ENCODE data around the gene KCNQ1OT1. TPM values are rescaled to one million over a fixed set of nuclear protein-coding genes. Genes with fewer than 3 reads are reported as not detected.
A peak's percentile ranks its signal among the peaks of the same experiment; 100 is the strongest.

KCNQ1OT1 gene
- total RNA-seq, 1 donor from 2014 or later: 3.9 TPM

GRCh38 chr11:2667940-2668339 is 31.9 kb downstream of the KCNQ1OT1 start:
- H3K36me3 Mint-ChIP-seq (ENCODE audit: unreplicated experiment): peaks cover 13% of the 10 kb centered on the region
- H3K27me3 Mint-ChIP-seq (ENCODE audit: unreplicated experiment): no peaks in the 10 kb centered on the region
- no peak overlapping the region for H3K4me3 Mint-ChIP-seq (ENCODE audit: unreplicated experiment)
- no peaks in the 10 kb centered on the region for H3K4me1 Mint-ChIP-seq (ENCODE audit: unreplicated experiment)
- H3K27ac Mint-ChIP-seq (ENCODE audit: unreplicated experiment): no peak overlapping the region
- TF ChIP-seq, protein P1, sequence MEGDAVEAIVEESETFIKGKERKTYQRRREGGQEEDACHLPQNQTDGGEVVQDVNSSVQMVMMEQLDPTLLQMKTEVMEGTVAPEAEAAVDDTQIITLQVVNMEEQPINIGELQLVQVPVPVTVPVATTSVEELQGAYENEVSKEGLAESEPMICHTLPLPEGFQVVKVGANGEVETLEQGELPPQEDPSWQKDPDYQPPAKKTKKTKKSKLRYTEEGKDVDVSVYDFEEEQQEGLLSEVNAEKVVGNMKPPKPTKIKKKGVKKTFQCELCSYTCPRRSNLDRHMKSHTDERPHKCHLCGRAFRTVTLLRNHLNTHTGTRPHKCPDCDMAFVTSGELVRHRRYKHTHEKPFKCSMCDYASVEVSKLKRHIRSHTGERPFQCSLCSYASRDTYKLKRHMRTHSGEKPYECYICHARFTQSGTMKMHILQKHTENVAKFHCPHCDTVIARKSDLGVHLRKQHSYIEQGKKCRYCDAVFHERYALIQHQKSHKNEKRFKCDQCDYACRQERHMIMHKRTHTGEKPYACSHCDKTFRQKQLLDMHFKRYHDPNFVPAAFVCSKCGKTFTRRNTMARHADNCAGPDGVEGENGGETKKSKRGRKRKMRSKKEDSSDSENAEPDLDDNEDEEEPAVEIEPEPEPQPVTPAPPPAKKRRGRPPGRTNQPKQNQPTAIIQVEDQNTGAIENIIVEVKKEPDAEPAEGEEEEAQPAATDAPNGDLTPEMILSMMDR (IDR thresholded peaks at IDR 0.05): no peak
- peak; percentile 59 for DNase-seq (ENCODE audit: extremely low spot score, unreplicated experiment)
- peaks cover under 1% of the 10 kb centered on the region for H3K9me3 Mint-ChIP-seq (ENCODE audit: unreplicated experiment)

GRCh38 chr11:2666828-2667570 is 32.8 kb downstream of the KCNQ1OT1 start:
- no peak overlapping the region for H3K27ac Mint-ChIP-seq (ENCODE audit: unreplicated experiment)
- TF ChIP-seq, protein P1 (IDR thresholded peaks at IDR 0.05): no peak
- no peaks in the 10 kb centered on the region for H3K4me1 Mint-ChIP-seq (ENCODE audit: unreplicated experiment)
- DNase-seq (ENCODE audit: extremely low spot score, unreplicated experiment): peak; percentile 81
- H3K4me3 Mint-ChIP-seq (ENCODE audit: unreplicated experiment): no peak overlapping the region
- H3K27me3 Mint-ChIP-seq (ENCODE audit: unreplicated experiment): no peaks in the 10 kb centered on the region
- H3K36me3 Mint-ChIP-seq (ENCODE audit: unreplicated experiment): peaks cover 15% of the 10 kb centered on the region
- peaks cover 6% of the 10 kb centered on the region for H3K9me3 Mint-ChIP-seq (ENCODE audit: unreplicated experiment)

DNA sequence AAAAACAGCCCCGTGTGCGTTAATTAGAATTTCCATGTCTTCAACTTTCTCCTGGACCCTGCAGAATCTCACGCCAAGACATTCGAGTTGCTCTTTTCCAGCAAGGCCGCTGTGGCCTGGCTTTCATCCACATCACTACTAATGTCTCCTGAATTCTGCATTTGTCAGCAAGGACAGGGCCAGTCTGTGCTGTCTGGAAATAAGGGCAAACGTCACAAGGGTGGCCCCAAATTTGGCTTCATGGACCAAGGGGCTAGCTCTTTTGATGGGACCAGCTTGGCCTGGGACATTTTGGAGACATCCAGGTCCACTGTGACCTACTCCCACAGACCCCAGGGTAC is 33.4 kb downstream of the KCNQ1OT1 start:
- Mint-ChIP-seq H3K9me3 (ENCODE audit: unreplicated experiment) (peaks cover 6% of the 10 kb centered on the region), H3K4me1 (ENCODE audit: unreplicated experiment) (no peaks in the 10 kb centered on the region), H3K4me3 (ENCODE audit: unreplicated experiment) (no peak overlapping the region), H3K27ac (ENCODE audit: unreplicated experiment) (no peak overlapping the region), H3K27me3 (ENCODE audit: unreplicated experiment) (no peaks in the 10 kb centered on the region), H3K36me3 (ENCODE audit: unreplicated experiment) (peaks cover 15% of the 10 kb centered on the region)
- peak; percentile 75 for DNase-seq (ENCODE audit: extremely low spot score, unreplicated experiment)
- TF ChIP-seq, protein P1 (IDR thresholded peaks at IDR 0.05): no peak

DNA sequence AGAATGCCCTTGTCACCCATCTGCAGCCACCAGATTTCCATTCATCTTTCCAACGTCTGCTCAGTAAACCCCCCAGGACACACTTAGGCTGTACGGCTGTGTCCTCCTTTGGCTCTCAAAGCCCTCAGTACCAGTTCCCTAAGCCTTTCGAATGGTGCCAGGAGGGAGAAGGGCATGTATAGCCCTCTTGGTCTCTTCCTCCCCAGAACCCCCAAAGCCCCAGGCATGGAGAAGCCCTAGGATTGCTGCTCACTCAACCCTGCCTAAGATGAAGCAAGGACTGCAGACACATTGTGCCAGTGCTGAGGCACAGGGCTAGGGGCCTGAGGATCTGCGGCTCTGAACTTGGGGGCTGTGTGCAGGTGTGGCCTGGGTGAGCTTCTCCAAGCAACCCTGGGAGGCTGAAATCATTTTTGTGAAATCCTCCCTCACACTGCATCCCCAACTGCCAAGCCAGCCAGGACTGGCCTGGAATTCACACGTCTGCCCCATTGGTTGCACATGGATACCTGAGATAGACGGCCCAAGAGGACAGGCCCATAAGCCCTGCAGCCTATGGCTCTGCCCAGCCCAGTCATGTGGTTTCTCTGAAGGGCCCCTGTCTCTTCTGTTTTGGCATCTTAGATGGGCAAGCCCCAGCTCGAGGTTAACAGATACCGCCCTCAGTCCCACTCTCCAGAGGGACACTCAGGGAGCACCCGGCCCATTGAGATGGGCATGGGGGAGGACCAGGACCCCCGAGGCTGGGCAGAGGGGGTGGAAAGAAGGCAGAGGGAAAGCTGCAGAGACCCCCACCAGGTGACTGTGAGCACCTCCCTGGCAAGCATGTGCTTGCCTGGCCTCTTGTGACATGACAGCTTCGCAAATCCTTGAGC is 34.0 kb downstream of the KCNQ1OT1 start:
- H3K4me3 Mint-ChIP-seq (ENCODE audit: unreplicated experiment): no peak overlapping the region
- no peaks in the 10 kb centered on the region for H3K4me1 Mint-ChIP-seq (ENCODE audit: unreplicated experiment)
- peaks cover 20% of the 10 kb centered on the region for H3K36me3 Mint-ChIP-seq (ENCODE audit: unreplicated experiment)
- H3K9me3 Mint-ChIP-seq (ENCODE audit: unreplicated experiment): peaks cover 10% of the 10 kb centered on the region
- no peaks in the 10 kb centered on the region for H3K27me3 Mint-ChIP-seq (ENCODE audit: unreplicated experiment)
- TF ChIP-seq, protein P1 (IDR thresholded peaks at IDR 0.05): no peak
- no peak overlapping the region for H3K27ac Mint-ChIP-seq (ENCODE audit: unreplicated experiment)
- peak; percentile 77 for DNase-seq (ENCODE audit: extremely low spot score, unreplicated experiment)

Measured in osteocyte (in vitro differentiated cells).